Panc1 (cell line): ENCODE data around the gene EHD1. TPM values are rescaled to one million over a fixed set of nuclear protein-coding genes. Genes with fewer than 3 reads are reported as not detected.
A peak's percentile ranks its signal among the peaks of the same experiment; 100 is the strongest.

ENCODE experiments used
- ATAC-seq: fragments of 200-7000 bp; cut with Tn5 transposase; 2 replicates; pipeline ENCODE4 v1.9.1; 2020; ENCODE audit warnings: mild to moderate bottlenecking, moderate library complexity
- BruUV-seq: library from RNA; stranded (reverse); fragments of 400-500 nt; replicated peaks from 2 replicates; lab custom pipeline; 2021; lab: Mats Ljungman, UMichigan
- CTCF ChIA-PET: fragments of 300-600 bp; sonication (Branson Sonifier 250); formaldehyde crosslinking; loops from one replicate; lab custom pipeline; 2022; ENCODE audit warnings: antibody characterized with exemption; lab: Charles Lee
- POLR2A ChIA-PET: fragments of 300-600 bp; sonication (Branson Sonifier 250); formaldehyde crosslinking; loops from one replicate; lab custom pipeline; 2022; ENCODE audit warnings: antibody characterized with exemption; lab: Charles Lee
- DNase-seq: peaks from one replicate; pipeline ENCODE4 v3.0.0-alpha.2; 2010; ENCODE audit warnings: low read depth, low spot score
- H3K27ac ChIP-seq: 2 replicates; pipeline ENCODE4 v1.5.1; 2011; ENCODE audit warnings: mild to moderate bottlenecking, low read length, inconsistent platforms
- H3K27me3 ChIP-seq: fragments of 200-500 bp; sonication (Bioruptor generic); 2 replicates; pipeline ENCODE4 v1.6.0; 2014; ENCODE audit warnings: low read length, inconsistent platforms; ENCODE audit not compliant: control insufficient read depth, insufficient read depth
- H3K36me3 ChIP-seq: fragments of 200-500 bp; sonication (Bioruptor generic); 2 replicates; pipeline ENCODE4 v1.5.1; 2014; ENCODE audit warnings: inconsistent platforms, mild to moderate bottlenecking, low read length, moderate library complexity; ENCODE audit not compliant: control insufficient read depth, insufficient read depth
- H3K4me1 ChIP-seq: 2 replicates; pipeline ENCODE4 v1.5.1; 2011; ENCODE audit warnings: inconsistent platforms, mild to moderate bottlenecking, low read length, moderate library complexity; ENCODE audit not compliant: control insufficient read depth, insufficient read depth
- H3K4me3 ChIP-seq, 2 experiments: 2 replicates each; pipeline ENCODE4 v1.5.1; 2011 to 2012; ENCODE audit warnings: low read depth in 2 of 2, low read length in 2 of 2, mild to moderate bottlenecking in 2 of 2, inconsistent platforms in 1 of 2, moderate library complexity in 1 of 2
- H3K9me3 ChIP-seq: fragments of 200-500 bp; sonication (Bioruptor generic); 2 replicates; pipeline ENCODE4 v1.5.1; 2014; ENCODE audit warnings: low read depth, mild to moderate bottlenecking, inconsistent platforms, low read length, moderate library complexity; ENCODE audit not compliant: control insufficient read depth, insufficient read depth
- POLR2AphosphoS5 ChIP-seq: IDR thresholded peaks from 2 replicates; pipeline ENCODE4 v1.6.1; 2012; ENCODE audit warnings: mild to moderate bottlenecking, low read depth, low read length, moderate library complexity
- SIN3A ChIP-seq: IDR thresholded peaks from 2 replicates; pipeline ENCODE4 v1.6.1; 2012; ENCODE audit warnings: low read depth, mild to moderate bottlenecking, low read length, moderate library complexity, borderline replicate concordance; ENCODE audit not compliant: insufficient read depth
- TCF7L2 ChIP-seq: IDR thresholded peaks from 2 replicates; pipeline ENCODE4 v1.6.1; 2011; ENCODE audit warnings: mild to moderate bottlenecking, low read depth, low read length, inconsistent platforms
- in situ Hi-C: cut with HindIII; loops from 2 replicates; pipeline ENCODE4 v1.10.0; 2016; ENCODE audit warnings: low sequenced_read_pairs, low pct_unique_long_range_greater_than_20kb
- intact Hi-C: fragments of 100-400 bp; cut with micrococcal nuclease; formaldehyde crosslinking; loops from one replicate; pipeline ENCODE4 v1.10.0; 2022; ENCODE audit not compliant: unreplicated experiment
- total RNA-seq: library from RNA; stranded (reverse); gene quantifications from one replicate; pipeline ENCODE4 v1.2.1, GENCODE V29; 2021; ENCODE audit not compliant: unreplicated experiment
- TF ChIP-seq, protein P1 (sequence below): fragments of 450-650 bp; IDR thresholded peaks from 2 replicates; pipeline ENCODE4 v1.5.1; 2017; ENCODE audit warnings: mild to moderate bottlenecking

EHD1 gene
- total RNA-seq, 1 experiment from 2014 or later: 186 TPM

DNA sequence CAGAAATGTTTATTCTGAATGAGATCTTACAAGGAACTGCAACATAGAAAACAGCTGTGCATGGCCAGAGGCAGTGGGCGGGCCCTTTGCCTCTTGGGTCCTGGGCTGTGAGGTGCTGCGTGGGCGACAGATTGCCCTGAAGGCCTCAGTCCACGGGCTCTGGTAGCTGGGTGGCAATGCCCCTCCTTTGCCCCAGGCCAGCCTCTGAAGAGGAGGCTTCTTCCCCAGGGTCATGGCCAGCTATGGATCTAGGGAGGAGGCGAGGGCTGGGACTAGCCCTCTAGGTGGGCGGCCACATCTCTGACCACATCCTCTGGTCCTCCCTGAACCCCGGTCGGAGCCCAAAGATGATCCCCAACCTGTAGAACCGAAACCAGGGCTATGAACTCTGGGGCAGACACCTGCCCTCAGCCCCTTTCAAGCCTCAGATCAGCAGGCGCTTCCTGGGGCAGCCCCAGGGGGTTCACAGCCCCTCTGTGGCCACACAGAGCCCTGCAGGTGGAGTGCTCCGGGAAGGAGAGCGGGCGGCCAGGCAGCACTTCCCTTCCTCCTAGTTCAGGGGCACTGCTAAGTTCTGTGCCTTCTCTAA is 27.3 kb downstream of the EHD1 start:
- H3K27me3 ChIP-seq: no peaks in the 10 kb centered on the region
- ChIA-PET CTCF (interaction anchor here (0.5 to 1.7 kb wide), 5 partner anchors 14 to 173 kb away, joined by 3 to 5 read pairs (median 4); no protein-coding TSS in a partner anchor), POLR2A (interaction anchor here (0.5 to 0.6 kb wide), 2 partner anchors 175 to 250 kb away, joined by 3 to 7 read pairs; no protein-coding TSS in a partner anchor)
- intact Hi-C loops (no loop called here), in situ Hi-C loops (no loop called here)
- 0 out of 2 replicates have a peak, but pooled peaks have one; percentile 59 for TF ChIP-seq SIN3A
- TF ChIP-seq POLR2AphosphoS5: peak; percentile 61; the same call in 1 of the 2 replicates
- no peak for TF ChIP-seq TCF7L2
- TF ChIP-seq, protein P1, sequence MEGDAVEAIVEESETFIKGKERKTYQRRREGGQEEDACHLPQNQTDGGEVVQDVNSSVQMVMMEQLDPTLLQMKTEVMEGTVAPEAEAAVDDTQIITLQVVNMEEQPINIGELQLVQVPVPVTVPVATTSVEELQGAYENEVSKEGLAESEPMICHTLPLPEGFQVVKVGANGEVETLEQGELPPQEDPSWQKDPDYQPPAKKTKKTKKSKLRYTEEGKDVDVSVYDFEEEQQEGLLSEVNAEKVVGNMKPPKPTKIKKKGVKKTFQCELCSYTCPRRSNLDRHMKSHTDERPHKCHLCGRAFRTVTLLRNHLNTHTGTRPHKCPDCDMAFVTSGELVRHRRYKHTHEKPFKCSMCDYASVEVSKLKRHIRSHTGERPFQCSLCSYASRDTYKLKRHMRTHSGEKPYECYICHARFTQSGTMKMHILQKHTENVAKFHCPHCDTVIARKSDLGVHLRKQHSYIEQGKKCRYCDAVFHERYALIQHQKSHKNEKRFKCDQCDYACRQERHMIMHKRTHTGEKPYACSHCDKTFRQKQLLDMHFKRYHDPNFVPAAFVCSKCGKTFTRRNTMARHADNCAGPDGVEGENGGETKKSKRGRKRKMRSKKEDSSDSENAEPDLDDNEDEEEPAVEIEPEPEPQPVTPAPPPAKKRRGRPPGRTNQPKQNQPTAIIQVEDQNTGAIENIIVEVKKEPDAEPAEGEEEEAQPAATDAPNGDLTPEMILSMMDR: no peak
- DNase-seq: no peak
- H3K36me3 ChIP-seq: no peaks in the 10 kb centered on the region; the same call in 1 of the 2 replicates
- peak; percentile 19 for ATAC-seq
- H3K4me3 ChIP-seq: no peak overlapping the region
- BruUV-seq: no TSS peak
- peaks cover 84% of the 10 kb centered on the region for H3K4me1 ChIP-seq
- H3K27ac ChIP-seq: peak overlapping the region; percentile 98
- H3K9me3 ChIP-seq: no peaks in the 10 kb centered on the region

DNA sequence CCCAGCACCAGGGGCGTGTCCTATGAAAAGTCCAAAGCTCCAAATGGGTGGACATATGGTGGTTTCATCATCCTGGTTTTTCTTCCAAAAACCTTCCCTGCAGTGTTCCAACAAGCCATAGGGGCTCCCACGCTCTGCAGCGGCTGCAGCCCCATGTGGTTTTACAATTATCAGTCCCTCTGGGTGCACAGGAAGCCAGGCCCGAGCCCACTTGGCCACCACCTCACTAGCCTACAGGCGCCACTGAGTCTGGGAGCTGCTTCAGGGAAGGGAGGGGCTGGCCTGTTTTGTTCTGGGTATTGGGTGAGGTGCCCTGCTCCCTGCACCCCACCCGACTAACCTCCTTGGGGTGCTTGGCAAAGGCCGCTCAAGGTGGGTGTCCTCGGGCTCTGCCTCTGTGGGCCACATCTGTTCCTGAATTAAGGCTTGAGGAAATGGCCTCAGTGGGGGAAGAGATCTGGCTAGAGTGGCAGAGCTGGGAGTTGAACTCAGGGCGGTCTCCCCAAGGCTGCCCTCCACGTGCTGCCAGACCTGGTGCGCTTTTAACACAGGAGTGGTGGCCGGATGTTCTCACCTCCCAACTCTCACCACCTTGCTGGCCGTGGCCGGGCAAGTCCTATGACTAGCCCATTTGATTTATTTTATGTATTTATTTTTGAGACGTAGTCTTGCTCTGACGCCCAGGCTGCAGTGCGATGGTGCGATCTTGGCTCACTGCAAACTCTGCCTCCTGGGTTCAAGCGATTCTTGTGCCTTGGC is 28.6 kb downstream of the EHD1 start:
- ATAC-seq (no peak), DNase-seq (no peak)
- BruUV-seq: no TSS peak
- intact Hi-C loops (loop anchor here (5.0 to 10.0 kb wide), 3 partner anchors 148 to 265 kb away; partner anchors contain the start of genes BATF2, SNX15, TM7SF2 and ZNHIT2), in situ Hi-C loops (no loop called here)
- Histone ChIP-seq H3K4me3 (no peak overlapping the region), H3K27me3 (no peaks in the 10 kb centered on the region), H3K9me3 (no peaks in the 10 kb centered on the region), H3K4me1 (peaks cover 71% of the 10 kb centered on the region), H3K27ac (peak overlapping the region; percentile 81), H3K36me3 (no peaks in the 10 kb centered on the region; the same call in 1 of the 2 replicates)
- ChIA-PET CTCF (interaction anchor here (0.6 to 3.2 kb wide), 6 partner anchors 19 to 311 kb away, joined by 3 to 16 read pairs (median 4); partner anchors contain the start of gene ZNHIT2), POLR2A (interaction anchor here (0.6 kb wide), 4 partner anchors 37 to 246 kb away, joined by 3 to 4 read pairs (median 3); partner anchors contain the start of gene VPS51)
- TF ChIP-seq TCF7L2: no peak
- no peak; the same call in 1 of the 2 replicates for TF ChIP-seq POLR2AphosphoS5
- TF ChIP-seq, protein P1: no peak
- TF ChIP-seq SIN3A: no peak
